Activated naive CD4-positive, alpha-beta T cell (primary cell): ENCODE data around the gene MRTO4.
"Not testable (repeated sequence)": the region's sequence is repeated elsewhere in the genome, so short reads cannot be mapped to it uniquely, and the experiment has no call there.

Experiments used
- DNase-seq, 4 experiments: peaks; one replicate each; lab custom pipeline; 2025; lab: John Stamatoyannopoulos, UW

Gene MRTO4

DNA sequence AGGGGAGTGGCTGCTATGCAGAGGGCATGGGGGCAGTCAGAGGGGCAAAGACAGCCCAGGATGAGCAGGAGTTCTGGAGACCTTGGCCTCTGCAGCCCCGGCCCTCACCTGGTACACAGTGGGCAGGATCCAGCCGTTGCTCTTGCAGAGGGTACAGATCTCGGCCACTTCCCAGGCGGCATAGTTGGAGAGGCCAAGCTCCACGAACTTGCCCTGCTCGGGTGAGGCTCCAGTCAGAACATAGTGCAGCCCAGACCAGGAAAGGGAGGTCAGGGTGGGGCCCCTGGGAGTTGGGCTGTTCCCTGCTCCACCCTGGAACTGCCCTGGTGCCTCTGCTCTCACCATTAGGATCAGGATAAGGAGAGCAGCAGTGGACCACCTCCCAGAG lies 18.7 kb downstream of the MRTO4 start:
- not testable (repeated sequence) for DNase-seq

DNA sequence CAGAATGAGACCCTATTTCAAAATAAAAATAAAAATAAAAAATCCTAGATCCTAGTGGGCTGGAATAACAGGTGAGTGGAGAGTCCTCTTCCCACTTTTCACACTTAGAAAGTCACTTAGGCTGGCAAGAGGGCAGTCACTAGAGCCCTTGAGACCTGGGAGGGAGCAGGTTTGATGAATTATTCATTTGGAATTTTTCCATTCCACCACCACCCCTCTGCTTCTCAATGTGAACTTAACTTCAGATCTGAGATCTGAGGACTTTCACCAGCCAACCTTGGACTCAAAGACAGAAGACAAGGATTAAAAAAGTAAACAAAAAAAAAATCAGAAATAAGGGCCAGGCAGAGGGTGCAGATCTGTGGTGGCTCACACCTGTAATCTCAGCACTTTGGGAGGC lies 20.5 kb downstream of the MRTO4 start:
- no peak for DNase-seq

- no peak for DNase-seq
These were observed 21.7 kb downstream of the MRTO4 start for GRCh38 chr1:19273106-19273843.

GRCh38 chr1:19273844-19274531 lies 22.4 kb downstream of the MRTO4 start:
- not testable (repeated sequence) for DNase-seq

- no peak for DNase-seq
These were observed 23.0 kb downstream of the MRTO4 start for GRCh38 chr1:19274636-19275035.

DNA sequence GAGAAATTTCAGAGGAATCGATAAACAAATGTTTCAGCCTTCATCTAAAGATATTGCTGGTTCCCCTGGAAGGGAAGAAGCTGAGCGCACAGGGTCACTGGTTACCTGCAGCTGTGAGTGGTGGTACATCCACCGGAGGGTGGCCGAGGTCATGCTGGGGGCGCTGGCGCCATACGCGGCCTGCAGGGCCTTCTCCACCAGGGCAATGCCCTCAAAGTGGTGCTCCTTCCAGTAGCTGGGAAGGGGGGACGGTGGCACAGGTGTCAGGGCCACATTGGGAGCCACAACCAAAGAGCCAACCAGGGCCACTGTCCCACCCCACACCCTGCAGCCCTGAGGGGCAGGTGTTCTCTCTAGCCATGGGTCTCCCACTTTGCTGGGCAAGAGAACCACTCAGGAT lies 32.3 kb downstream of the MRTO4 start:
- no peak for DNase-seq

GRCh38 chr1:19284881-19285280 lies 33.3 kb downstream of the MRTO4 start:
- DNase-seq = no peak

GRCh38 chr1:19285366-19285765 lies 33.8 kb downstream of the MRTO4 start:
- DNase-seq = not testable (repeated sequence)

DNA sequence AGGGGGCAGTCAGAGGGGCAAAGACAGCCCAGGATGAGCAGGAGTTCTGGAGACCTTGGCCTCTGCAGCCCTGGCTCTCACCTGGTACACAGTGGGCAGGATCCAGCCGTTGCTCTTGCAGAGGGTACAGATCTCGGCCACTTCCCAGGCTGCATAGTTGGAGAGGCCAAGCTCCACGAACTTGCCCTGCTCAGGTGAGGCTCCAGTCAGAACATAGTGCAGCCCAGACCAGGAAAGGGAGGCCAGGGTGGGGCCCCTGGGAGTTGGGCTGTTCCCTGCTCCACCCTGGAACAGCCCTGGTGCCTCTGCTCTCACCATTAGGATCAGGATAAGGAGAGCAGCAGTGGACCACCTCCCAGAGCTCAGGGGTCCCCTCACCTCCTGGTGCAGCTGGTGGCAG lies 34.2 kb downstream of the MRTO4 start:
- DNase-seq = not testable (repeated sequence)

DNA sequence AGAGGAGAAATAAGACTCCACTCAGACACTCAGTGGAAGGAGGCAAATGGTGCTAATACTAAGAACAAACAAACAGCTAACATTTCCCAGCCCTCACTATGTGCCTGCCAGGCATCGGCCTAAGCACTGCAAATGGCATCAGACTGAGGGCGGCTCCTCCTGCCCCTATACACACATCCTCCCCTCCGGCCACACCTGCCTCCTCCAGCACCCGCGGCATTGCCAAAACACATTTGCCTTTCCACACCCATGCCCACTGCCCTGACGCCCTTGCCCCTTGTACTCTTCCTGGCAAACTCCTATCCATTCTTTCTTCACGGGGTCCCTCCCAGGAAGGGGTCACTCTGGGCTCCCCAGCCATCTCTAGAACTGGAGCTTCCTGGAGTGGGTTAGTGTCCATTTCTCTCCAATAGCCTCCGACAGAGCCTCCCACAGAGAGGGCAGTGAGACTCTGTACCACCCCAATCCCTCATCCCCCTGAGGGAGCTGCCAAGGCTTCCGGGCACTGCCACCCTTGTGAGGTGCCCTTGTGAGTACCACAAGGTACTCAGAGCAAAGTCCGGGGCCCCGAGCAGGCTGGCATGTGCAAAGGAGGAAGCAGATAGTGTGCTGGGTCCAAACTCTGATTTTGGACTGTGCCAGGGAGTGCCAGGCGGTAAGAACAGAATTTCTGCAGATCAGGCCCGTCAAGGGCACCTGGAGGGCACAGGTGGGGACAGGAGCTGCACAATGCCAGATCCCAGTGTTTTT lies 36.0 kb downstream of the MRTO4 start:
- no peak for DNase-seq

DNA sequence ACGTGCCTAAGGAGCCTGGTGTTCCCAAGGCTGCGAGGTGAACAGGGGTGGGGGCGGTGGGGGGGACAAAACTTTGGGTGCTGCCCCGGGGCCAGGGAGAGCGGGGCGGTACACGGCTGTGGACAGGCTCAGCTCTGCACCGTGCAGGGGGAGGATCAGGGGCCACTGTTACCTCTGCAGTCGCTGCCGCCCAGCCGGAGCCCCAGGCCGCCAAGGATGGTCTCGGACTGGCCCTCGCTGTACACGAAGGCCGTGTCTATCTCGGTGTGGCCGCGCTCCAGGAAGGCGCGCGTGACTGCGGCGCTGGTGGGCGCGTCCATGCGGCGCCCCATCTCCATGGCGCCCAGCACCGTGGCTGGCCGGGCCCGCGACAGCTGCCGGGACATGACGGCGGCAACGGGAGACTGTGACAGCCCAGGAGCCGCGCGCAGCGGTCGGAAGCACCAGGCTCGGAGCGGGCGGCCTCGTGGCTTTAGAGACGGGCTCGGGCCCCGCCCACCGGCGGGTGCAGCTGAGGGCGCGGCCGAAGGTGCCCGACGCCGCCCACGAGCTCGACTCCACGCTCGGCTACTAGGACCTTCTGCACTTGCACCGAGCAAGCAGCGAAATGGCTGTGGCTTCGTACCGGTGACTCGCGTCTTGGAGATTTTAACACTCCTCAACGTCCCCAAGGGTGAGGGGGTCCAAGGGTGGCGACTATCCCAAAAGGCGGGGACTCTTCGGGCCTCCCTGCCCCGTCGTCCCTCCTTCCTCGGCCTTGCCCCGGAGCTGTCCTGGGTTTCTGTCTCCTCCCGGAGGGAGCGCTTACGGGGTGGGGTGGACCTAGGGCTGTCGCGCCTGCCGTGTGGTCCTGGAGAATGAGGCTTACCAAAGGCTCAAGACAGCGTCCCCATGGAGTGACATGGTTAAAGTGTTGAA lies 37.0 kb downstream of the MRTO4 start, which contains the start of gene AKR7A3:
Gene AKR7A3, minus strand, starts transcription at position 447 of the 918 bp plus-strand sequence. Its CDS starts 61 bp downstream, at position 386.
- peak in 2 of 4 experiments; percentile 24 to 29 for DNase-seq

DNA sequence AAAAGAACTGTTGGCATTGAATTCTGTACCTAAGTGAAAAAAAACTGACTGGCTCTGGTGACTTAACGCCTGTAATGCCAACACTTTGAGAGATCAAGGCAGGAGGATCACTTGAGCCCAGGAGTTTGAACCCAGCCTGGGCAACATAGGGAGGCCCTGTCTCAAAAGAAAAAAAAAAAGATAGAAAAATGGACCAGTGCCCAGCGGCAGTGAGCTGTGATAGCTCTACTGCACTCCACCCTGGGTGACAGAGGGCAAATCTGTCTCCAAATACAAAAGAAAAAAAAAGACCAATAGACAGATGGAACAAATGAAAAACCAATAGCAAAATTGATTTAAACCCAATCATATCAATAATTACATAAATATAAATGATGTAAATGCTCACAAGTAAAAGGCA lies 37.6 kb downstream of the MRTO4 start:
- no peak for DNase-seq

DNA sequence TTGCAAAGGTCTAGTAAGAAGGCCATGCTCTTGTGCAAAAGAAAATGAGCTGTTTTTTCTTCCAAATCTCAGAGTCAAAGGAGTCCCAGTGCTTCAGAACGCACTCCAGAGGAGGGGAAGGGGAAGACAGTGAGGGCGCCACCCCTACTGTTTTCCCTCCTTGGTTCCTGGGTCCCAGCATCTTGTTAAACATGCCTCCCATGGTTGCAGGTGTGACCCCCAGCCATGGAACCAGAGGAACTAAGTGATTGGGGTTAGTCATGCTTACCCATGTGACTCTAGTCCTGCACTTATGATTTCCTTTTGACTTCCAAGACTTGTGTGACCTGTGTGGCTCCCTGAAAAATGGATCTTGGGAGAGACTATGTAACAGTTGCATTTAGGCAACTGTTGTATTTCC lies 43.0 kb downstream of the MRTO4 start:
- no peak for DNase-seq

DNA sequence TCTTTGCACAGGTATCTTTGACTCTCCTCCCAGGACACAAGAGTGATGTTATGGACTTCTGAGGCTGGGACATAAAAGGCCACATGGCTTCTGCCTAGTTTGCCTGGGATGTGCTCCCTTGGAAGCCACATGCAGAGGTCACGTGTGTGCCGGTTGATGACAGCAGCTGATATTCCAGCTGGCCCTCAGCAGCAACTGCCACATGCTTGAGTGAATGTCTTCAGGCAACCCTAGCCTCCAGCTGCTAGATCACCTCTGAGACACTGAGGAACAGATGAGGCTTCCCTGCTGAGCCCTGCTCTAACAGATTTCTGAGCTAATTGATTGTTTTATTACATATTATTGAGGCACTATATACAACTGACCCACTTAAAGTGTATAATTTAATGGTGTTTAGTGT lies 48.6 kb downstream of the MRTO4 start:
- DNase-seq = no peak

DNA sequence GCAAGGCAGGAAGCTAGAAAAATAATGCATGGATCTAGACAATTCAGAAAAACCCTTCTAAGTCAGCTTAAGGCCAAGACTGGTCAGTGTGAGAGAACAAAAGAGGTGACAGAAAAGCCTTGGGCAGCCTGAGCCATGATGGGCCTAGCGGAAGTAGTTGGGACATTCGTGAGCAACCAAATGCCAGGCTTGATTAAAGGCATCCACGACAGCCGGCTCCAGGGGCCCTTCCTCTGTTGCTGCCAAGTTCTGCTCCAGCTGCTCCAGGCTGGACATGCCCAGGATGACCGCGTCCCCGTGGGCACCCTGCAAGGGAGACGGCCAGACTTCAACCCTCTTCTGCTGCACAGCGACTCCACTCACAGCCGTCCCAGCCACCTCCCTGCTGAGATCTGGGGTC lies 52.5 kb downstream of the MRTO4 start:
- not testable (repeated sequence) for DNase-seq

GRCh38 chr1:19305880-19306279 lies 54.3 kb downstream of the MRTO4 start:
- DNase-seq = no peak

GRCh38 chr1:19306941-19307340 lies 55.3 kb downstream of the MRTO4 start:
- no peak for DNase-seq

DNA sequence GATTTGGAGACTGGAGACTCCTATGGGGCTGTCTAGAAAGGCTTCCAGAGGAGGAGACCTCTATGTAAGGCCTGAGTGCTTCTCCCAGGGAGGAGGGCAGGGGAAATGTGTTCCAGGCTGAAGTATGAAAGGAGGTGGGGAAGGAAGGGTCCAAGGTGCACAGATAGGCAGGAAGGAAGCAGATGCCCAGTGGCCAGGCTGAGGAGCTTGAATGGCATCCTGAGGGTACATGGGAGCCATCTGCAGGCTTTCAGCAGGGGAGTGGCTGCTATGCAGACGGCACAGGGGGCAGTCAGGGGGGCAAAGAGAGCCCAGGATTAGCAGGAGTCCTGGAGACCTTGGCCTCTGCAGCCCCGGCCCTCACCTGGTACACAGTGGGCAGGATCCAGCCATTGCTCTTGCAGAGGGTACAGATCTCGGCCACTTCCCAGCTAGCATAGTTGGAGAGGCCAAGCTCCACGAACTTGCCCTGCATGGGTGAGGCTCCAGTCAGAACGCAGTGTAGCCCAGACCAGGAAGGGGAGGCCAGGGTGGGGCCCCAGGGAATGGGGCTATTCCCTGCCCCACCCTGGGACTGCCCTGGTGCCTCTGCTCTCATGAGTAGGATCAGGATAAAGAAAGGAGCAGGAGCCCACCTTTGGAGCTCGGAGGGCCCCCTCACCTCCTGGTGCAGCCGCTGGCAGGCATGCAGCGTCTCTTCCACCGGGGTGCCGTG lies 56.3 kb downstream of the MRTO4 start:
- DNase-seq = no peak

DNA sequence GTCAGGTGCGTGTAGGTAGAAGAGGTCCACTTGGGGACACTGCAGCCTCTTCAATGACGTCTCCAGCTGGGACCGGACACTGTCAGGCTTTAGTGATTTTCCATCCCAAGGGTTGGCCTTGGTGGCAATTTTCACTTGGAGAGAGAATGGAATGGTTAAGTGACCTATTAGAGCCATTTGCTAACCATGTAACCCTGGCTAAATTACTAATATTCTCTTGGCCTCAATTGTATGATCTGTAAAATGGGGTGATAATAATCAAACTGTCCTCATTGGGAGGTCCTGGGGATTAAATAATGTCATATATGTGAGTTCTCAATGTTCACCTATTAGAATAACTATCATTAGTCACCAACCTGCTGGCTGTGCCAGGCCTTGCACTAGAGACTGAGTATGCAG lies 56.9 kb downstream of the MRTO4 start:
- DNase-seq = no peak

GRCh38 chr1:19309123-19309813 lies 57.7 kb downstream of the MRTO4 start:
- DNase-seq = no peak
